Measurements from ENCODE around the gene BRD4.
"Not testable (repeated sequence)": the region's sequence is repeated elsewhere in the genome, so short reads cannot be mapped to it uniquely, and the experiment has no call there.

The BRD4 gene

GRCh38 chr19:15369594-15369891 lies 37.2 kb upstream of the BRD4 start:
- Mint-ChIP-seq H3K4me3 (no peak overlapping the region), H3K4me1 (no peaks in the 10 kb centered on the region), H3K9me3 (no peaks in the 10 kb centered on the region), H3K27me3 (no peaks in the 10 kb centered on the region), H3K36me3 (peaks cover 41% of the 10 kb centered on the region), H3K27ac (no peak overlapping the region)
- DNase-seq, result no peak
- CTCF ChIA-PET, result no interaction called here

GRCh38 chr19:15368798-15369593 lies 36.7 kb upstream of the BRD4 start:
- H3K36me3 Mint-ChIP-seq, result peaks cover 41% of the 10 kb centered on the region
- CTCF ChIA-PET, result no interaction called here
- no peak overlapping the region for H3K4me3 Mint-ChIP-seq
- H3K9me3 Mint-ChIP-seq, result no peaks in the 10 kb centered on the region
- no peak for DNase-seq
- H3K4me1 Mint-ChIP-seq, result no peaks in the 10 kb centered on the region
- H3K27me3 Mint-ChIP-seq, result no peaks in the 10 kb centered on the region
- no peak overlapping the region for H3K27ac Mint-ChIP-seq

DNA sequence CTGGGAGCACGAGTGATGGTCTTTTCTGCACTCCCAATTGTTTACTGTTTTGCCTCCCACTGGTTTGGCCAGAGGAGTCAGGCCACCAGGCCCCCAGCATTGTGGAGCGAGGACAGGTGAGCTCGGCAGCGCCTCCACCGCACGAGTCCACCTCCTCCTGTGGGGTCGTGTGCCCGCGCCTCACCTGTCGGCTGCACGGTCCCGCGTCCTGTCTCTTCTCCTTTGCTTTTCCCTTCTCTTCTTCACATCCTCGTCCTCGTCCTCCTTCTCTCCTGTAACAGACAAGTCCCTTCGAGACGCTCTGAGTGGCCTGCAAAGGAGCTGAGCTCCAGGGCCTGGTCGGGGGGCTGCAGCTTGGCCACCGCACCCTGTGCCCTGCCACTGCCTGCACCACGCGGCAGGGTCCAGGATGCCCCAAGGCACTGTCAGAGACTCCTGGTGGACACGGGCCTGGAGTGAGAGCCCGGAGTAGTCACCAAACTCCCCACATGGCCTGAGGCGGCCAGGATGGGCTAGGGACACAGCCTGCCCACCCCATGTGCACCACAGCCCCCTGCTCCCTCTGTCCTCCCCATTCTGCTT lies 35.8 kb upstream of the BRD4 start:
- H3K27me3 Mint-ChIP-seq, result no peaks in the 10 kb centered on the region
- no peak overlapping the region for H3K27ac Mint-ChIP-seq
- peaks cover 42% of the 10 kb centered on the region for H3K36me3 Mint-ChIP-seq
- CTCF ChIA-PET, result no interaction called here
- no peaks in the 10 kb centered on the region for H3K4me1 Mint-ChIP-seq
- H3K4me3 Mint-ChIP-seq, result no peak overlapping the region
- H3K9me3 Mint-ChIP-seq, result no peaks in the 10 kb centered on the region
- no peak for DNase-seq

GRCh38 chr19:15367439-15367838 lies 35.1 kb upstream of the BRD4 start:
- Mint-ChIP-seq H3K4me3 (no peak overlapping the region), H3K36me3 (peaks cover 38% of the 10 kb centered on the region), H3K27me3 (no peaks in the 10 kb centered on the region), H3K27ac (no peak overlapping the region), H3K4me1 (no peaks in the 10 kb centered on the region), H3K9me3 (no peaks in the 10 kb centered on the region)
- CTCF ChIA-PET, result no interaction called here
- no peak for DNase-seq

- CTCF ChIA-PET, result interaction anchor here (1.2 kb wide), 1 partner anchor 102 kb away, joined by 3 read pairs; no protein-coding TSS in a partner anchor
- no peak overlapping the region for H3K4me3 Mint-ChIP-seq
- peaks cover 42% of the 10 kb centered on the region for H3K36me3 Mint-ChIP-seq
- H3K9me3 Mint-ChIP-seq, result no peaks in the 10 kb centered on the region
- H3K27ac Mint-ChIP-seq, result no peak overlapping the region
- peaks cover 7% of the 10 kb centered on the region for H3K4me1 Mint-ChIP-seq
- no peak for DNase-seq
- no peaks in the 10 kb centered on the region for H3K27me3 Mint-ChIP-seq
These were observed 32.9 kb upstream of the BRD4 start for GRCh38 chr19:15365264-15365663.

- CTCF ChIA-PET, result not testable (repeated sequence)
These were observed 31.5 kb upstream of the BRD4 start for GRCh38 chr19:15363791-15364190.

DNA sequence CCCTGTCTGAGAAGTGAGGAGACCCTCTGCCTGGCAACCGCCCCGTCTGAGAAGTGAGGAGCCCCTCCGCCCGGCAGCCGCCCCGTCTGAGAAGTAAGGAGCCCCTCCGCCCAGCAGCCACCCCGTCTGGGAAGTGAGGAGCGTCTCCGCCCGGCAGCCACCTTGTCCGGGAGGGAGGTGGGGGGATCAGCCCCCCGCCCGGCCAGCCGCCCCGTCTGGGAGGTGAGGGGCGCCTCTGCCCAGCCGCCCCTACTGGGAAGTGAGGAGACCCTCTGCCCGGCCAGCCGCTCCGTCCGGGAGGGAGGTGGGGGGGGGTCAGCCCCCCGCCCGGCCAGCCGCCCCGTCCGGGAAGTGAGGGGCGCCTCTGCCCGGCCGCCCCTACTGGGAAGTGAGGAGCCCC lies 30.7 kb upstream of the BRD4 start:
- H3K36me3 Mint-ChIP-seq, result peaks cover 43% of the 10 kb centered on the region
- DNase-seq, result not testable (repeated sequence)

More at GRCh38 chr19:15363791-15364190, 31.5 kb upstream of the BRD4 start:
- H3K4me3 Mint-ChIP-seq, H3K27ac Mint-ChIP-seq, H3K4me1 Mint-ChIP-seq, H3K27me3 Mint-ChIP-seq, DNase-seq, H3K9me3 Mint-ChIP-seq: not testable (repeated sequence)
- peaks cover 41% of the 10 kb centered on the region for H3K36me3 Mint-ChIP-seq

GRCh38 chr19:15360015-15360414 lies 27.7 kb upstream of the BRD4 start:
- CTCF ChIA-PET, result interaction anchor here (0.6 kb wide), 1 partner anchor 67 kb away, joined by 3 read pairs; no protein-coding TSS in a partner anchor
- not testable (repeated sequence) for H3K27me3 Mint-ChIP-seq, H3K9me3 Mint-ChIP-seq, H3K4me1 Mint-ChIP-seq, DNase-seq, H3K4me3 Mint-ChIP-seq
- Mint-ChIP-seq H3K36me3 (peaks cover 47% of the 10 kb centered on the region), H3K27ac (peak overlapping the region; percentile 55)

More for the DNA sequence above, 30.7 kb upstream of the BRD4 start:
- H3K27ac Mint-ChIP-seq, CTCF ChIA-PET, H3K9me3 Mint-ChIP-seq, H3K4me1 Mint-ChIP-seq, H3K4me3 Mint-ChIP-seq, H3K27me3 Mint-ChIP-seq: not testable (repeated sequence)

DNA sequence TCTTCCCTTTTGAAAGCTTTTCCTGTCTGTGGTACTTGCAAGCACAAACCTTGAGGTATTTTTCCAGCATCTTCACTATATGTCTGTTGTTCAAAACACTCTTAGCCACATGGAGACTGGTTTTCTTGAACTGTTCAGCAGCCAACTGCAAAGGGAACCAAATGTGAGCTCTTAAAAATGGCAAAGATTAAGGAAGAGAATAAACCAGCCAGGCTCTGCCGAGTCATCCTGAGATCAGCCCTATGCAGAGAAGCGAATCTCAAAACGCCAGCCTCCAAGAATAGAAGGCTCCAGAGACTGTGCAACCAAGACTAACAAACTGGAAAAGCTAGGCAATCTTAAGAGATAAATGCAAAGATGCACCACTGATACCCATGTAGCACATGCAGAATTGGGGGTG lies 26.6 kb upstream of the BRD4 start:
- Mint-ChIP-seq H3K27me3 (no peaks in the 10 kb centered on the region), H3K27ac (no peak overlapping the region), H3K9me3 (no peaks in the 10 kb centered on the region), H3K4me3 (no peak overlapping the region), H3K36me3 (peaks cover 56% of the 10 kb centered on the region), H3K4me1 (peaks cover 8% of the 10 kb centered on the region)
- no peak for DNase-seq
- CTCF ChIA-PET, result interaction anchor here (1.7 kb wide), 1 partner anchor 61 kb away, joined by 4 read pairs; no protein-coding TSS in a partner anchor

GRCh38 chr19:15357906-15358305 lies 25.6 kb upstream of the BRD4 start:
- CTCF ChIA-PET, result interaction anchor here (0.6 to 1.7 kb wide), 2 partner anchors 62 to 1205 kb away, joined by 3 to 4 read pairs; no protein-coding TSS in a partner anchor
- peaks cover 8% of the 10 kb centered on the region for H3K4me1 Mint-ChIP-seq
- no peaks in the 10 kb centered on the region for H3K27me3 Mint-ChIP-seq
- no peak for DNase-seq
- no peak overlapping the region for H3K4me3 Mint-ChIP-seq
- H3K9me3 Mint-ChIP-seq, result no peaks in the 10 kb centered on the region
- no peak overlapping the region for H3K27ac Mint-ChIP-seq
- H3K36me3 Mint-ChIP-seq, result peaks cover 54% of the 10 kb centered on the region

DNA sequence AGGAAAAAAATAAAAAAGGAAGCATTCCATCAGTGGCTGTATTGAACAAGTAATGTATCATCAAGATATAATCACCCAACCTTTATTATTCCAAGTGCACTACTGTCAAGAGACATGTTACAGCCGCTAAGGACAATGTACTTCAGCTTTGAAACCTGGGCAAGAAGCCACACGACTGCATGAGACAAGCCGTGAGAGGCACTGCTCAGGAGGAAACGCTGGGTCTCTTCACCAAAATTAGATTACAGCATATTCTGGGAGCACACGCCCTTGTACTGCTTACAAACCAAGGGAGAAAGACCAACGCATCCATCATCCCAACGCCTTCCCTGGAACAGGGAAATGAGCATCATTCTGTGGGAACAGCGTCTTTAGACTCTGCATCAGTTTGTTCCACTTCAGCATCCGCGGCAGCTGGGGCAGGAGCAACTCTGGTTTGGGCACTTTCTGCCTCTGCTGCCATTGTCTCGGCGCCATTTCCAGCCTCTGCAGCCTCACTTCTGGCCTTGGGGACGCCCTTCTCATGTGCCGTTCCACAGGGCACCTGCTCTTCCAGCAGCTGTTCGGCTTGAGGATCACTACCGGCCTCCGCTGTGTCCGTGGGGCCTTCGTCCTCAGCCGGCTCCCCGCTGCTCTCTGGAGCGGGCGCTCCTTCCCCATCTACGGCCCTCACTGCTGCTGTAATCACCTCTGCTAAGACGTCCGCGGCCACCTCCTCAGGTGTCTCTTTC lies 22.4 kb upstream of the BRD4 start:
- H3K27ac Mint-ChIP-seq, result no peak overlapping the region
- CTCF ChIA-PET, result no interaction called here

DNA sequence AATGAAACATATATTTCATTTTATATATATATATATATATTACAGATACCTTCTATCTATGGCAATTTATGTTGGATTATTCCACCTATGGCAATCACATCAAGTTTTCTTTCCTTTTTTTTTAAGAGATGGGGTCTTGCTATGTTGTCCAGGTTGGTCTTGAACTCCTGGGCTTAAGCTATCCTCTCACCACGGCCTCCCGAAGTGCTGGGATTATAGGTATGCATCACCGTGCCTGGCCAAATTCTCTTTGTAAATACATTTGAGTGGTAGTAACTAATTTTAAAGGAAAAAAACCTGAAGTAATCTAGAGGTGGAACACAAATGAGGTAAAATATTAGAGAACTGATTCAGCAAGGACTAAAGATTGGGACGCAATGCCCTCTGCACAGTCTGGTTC lies 21.6 kb upstream of the BRD4 start:
- no peak overlapping the region for H3K27ac Mint-ChIP-seq

More for the DNA sequence above, 22.4 kb upstream of the BRD4 start:
- Mint-ChIP-seq H3K9me3 (no peaks in the 10 kb centered on the region), H3K27me3 (no peaks in the 10 kb centered on the region), H3K4me3 (no peak overlapping the region), H3K4me1 (no peaks in the 10 kb centered on the region), H3K36me3 (peaks cover 42% of the 10 kb centered on the region)
- no peak for DNase-seq

GRCh38 chr19:15352535-15352934 lies 20.2 kb upstream of the BRD4 start:
- H3K9me3 Mint-ChIP-seq, DNase-seq, H3K27ac Mint-ChIP-seq, H3K27me3 Mint-ChIP-seq, H3K4me3 Mint-ChIP-seq, H3K4me1 Mint-ChIP-seq: not testable (repeated sequence)
- H3K36me3 Mint-ChIP-seq, result peaks cover 24% of the 10 kb centered on the region
- CTCF ChIA-PET, result interaction anchor here (0.9 kb wide), 1 partner anchor 13 kb away, joined by 3 read pairs; no protein-coding TSS in a partner anchor

More for the DNA sequence above, 21.6 kb upstream of the BRD4 start:
- CTCF ChIA-PET, result no interaction called here
- no peak for DNase-seq
- Mint-ChIP-seq H3K9me3 (no peaks in the 10 kb centered on the region), H3K4me1 (no peaks in the 10 kb centered on the region), H3K4me3 (no peak overlapping the region), H3K27me3 (no peaks in the 10 kb centered on the region), H3K36me3 (peaks cover 38% of the 10 kb centered on the region)

DNA sequence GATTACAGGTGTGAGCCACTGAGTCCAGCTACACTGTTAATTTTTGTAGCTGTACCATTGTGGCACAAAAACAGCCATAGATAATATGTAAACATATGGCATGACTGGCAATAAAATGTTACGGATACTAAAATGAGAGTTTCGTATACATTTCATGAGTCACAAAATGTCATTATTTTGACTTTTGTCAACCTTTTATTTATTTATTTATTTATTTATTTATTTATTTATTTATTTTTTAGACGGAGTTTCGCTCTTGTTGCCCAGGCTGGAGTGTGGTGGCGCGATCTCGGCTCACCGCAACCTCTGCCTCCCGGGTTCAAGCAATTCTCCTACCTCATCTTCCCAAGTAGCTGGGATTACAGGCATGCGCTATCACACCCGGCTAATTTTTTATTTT lies 9.0 kb upstream of the BRD4 start:
- H3K4me1 Mint-ChIP-seq, H3K27me3 Mint-ChIP-seq, DNase-seq, H3K4me3 Mint-ChIP-seq, H3K9me3 Mint-ChIP-seq, CTCF ChIA-PET, H3K36me3 Mint-ChIP-seq, H3K27ac Mint-ChIP-seq: not testable (repeated sequence)

Data from activated naive CD4-positive, alpha-beta T cell treated with anti-CD3 and anti-CD28 coated beads, Interleukin-2, amount 10 ng/mL, durations not matched to agents 7 days and 5 days (primary cell).